OCI-LY3 (cell line): Measurements from ENCODE around the gene HIF3A.

ENCODE experiments used
- H2AFZ ChIP-seq: fragments of 200-600, 300-600 bp; shearing (Covaris generic); 2 replicates; pipeline ENCODE4 v1.6.0; 2014; ENCODE audit warnings: antibody characterized with exemption, low read depth, low read length
- H3K27ac ChIP-seq: fragments of 200-600, 300-600 bp; sonication (generic); 2 replicates; pipeline ENCODE4 v1.5.1; 2014; ENCODE audit warnings: mild to moderate bottlenecking, low read length, moderate library complexity, mixed read lengths
- H3K27me3 ChIP-seq: fragments of 200-600, 300-600 bp; sonication (generic); 2 replicates; pipeline ENCODE4 v1.6.1; 2014; ENCODE audit warnings: low read depth, low read length, mixed read lengths
- H3K36me3 ChIP-seq: fragments of 200-600, 300-600 bp; sonication (generic); replicated peaks from 2 replicates; pipeline ENCODE3; 2014; ENCODE audit warnings: low read depth, low read length, mixed read lengths
- H3K4me1 ChIP-seq: fragments of 300-600, 200-600 bp; sonication (generic); 2 replicates; pipeline ENCODE4 v1.6.1; 2014; ENCODE audit warnings: low read length, mixed read lengths
- H3K4me2 ChIP-seq: fragments of 200-600, 300-600 bp; sonication (generic); 2 replicates; pipeline ENCODE4 v1.6.1; 2014; ENCODE audit warnings: low read length, mixed read lengths
- H3K4me3 ChIP-seq: fragments of 300-600, 200-600 bp; sonication (generic); 2 replicates; pipeline ENCODE4 v1.5.1; 2014; ENCODE audit warnings: antibody characterized with exemption, mild to moderate bottlenecking, low read length, moderate library complexity
- H3K79me2 ChIP-seq: fragments of 300-600, 200-600 bp; shearing (Covaris generic); 2 replicates; pipeline ENCODE4 v1.6.1; 2014; ENCODE audit warnings: mild to moderate bottlenecking, low read length, mixed read lengths
- H3K9ac ChIP-seq: fragments of 300-600, 200-600 bp; shearing (Covaris generic); 2 replicates; pipeline ENCODE4 v1.6.0; 2014; ENCODE audit warnings: mild to moderate bottlenecking, low read length, moderate library complexity
- H3K9me3 ChIP-seq: fragments of 200-600, 300-600 bp; shearing (Covaris generic); 2 replicates; pipeline ENCODE4 v1.6.1; 2014; ENCODE audit warnings: low read length, mixed read lengths; ENCODE audit not compliant: insufficient read depth
- H4K20me1 ChIP-seq: fragments of 200-600, 300-600 bp; sonication (generic); 2 replicates; pipeline ENCODE4 v1.6.1; 2016; ENCODE audit warnings: low read length, mixed read lengths; ENCODE audit not compliant: insufficient read depth
- EZH2phosphoT487 ChIP-seq: fragments of 200-600 bp; shearing (Covaris generic); IDR thresholded peaks from 2 replicates; pipeline ENCODE4 v1.6.1; 2018; ENCODE audit warnings: antibody characterized with exemption, mixed run types, low read depth
- TF ChIP-seq, protein P1 (sequence below): fragments of 200-600, 300-600 bp; sonication (generic); IDR thresholded peaks from 2 replicates; pipeline ENCODE4 v1.5.1; 2014; ENCODE audit warnings: antibody characterized with exemption, low read length, low read depth

The HIF3A gene

DNA sequence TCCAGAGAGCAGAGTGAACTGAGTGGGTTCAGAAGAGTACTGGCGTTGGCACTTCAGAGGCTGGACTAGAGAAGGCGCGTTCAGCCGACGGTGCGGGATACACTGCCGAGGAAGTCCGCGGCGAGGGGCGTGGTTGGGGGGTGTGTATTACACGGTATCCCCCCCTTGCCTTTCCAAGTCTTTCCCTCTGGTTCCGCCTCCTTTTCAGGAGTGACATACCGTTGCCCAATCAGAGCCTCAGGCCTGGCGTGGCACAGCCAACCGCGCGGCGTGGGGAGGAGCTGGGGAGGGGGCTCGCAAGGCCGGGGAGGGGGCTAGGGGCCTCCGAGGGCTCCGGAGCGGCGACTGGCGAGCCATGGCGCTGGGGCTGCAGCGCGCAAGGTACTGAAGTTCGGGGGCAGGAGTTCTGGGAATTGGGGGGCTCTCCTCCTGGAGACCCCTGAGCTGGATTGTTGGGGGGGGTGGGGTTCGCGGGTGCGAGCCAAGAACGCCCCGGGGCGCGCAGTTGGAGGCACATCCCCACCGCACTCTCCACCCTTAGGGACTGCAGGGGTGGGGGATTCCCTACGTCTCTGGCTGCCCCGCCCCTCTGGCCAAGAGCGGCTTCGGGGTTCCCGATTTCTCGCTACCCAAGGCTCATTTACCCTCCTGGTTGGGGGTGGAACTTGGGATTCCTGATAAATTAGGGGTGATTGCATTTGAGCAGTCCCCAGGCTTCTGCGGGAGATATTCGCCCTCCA is at the start of gene HIF3A:
TSS of gene HIF3A (plus strand) at position 321 of the 740 bp plus-strand sequence. CDS start at position 356, 35 bp downstream.
- no peak within 1 kb of the TSS for H2AFZ ChIP-seq
- H3K4me3 ChIP-seq = no peak within 1 kb of the TSS

GRCh38 chr19:46250076-46250735 is 46.6 kb upstream of the HIF3A start:
- TF ChIP-seq EZH2phosphoT487 = no peak
- TF ChIP-seq, protein P1, sequence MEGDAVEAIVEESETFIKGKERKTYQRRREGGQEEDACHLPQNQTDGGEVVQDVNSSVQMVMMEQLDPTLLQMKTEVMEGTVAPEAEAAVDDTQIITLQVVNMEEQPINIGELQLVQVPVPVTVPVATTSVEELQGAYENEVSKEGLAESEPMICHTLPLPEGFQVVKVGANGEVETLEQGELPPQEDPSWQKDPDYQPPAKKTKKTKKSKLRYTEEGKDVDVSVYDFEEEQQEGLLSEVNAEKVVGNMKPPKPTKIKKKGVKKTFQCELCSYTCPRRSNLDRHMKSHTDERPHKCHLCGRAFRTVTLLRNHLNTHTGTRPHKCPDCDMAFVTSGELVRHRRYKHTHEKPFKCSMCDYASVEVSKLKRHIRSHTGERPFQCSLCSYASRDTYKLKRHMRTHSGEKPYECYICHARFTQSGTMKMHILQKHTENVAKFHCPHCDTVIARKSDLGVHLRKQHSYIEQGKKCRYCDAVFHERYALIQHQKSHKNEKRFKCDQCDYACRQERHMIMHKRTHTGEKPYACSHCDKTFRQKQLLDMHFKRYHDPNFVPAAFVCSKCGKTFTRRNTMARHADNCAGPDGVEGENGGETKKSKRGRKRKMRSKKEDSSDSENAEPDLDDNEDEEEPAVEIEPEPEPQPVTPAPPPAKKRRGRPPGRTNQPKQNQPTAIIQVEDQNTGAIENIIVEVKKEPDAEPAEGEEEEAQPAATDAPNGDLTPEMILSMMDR = no peak
- Histone ChIP-seq H3K4me1 (no peaks in the 10 kb centered on the region), H3K9ac (no peak overlapping the region), H3K79me2 (no peaks in the 10 kb centered on the region), H3K27ac (no peak overlapping the region), H3K36me3 (peaks cover 5% of the 10 kb centered on the region), H2AFZ (no peak overlapping the region), H3K9me3 (no peaks in the 10 kb centered on the region), H3K27me3 (no peaks in the 10 kb centered on the region), H4K20me1 (no peaks in the 10 kb centered on the region), H3K4me3 (no peak overlapping the region), H3K4me2 (no peak overlapping the region)

More for the DNA sequence above, at the start of gene HIF3A:
- Histone ChIP-seq H3K27me3 (peaks cover 11% of the 10 kb centered on the region; the same call in 1 of the 2 replicates), H3K9ac (no peak within 1 kb of the TSS), H3K27ac (no peak within 1 kb of the TSS), H4K20me1 (no peaks in the 10 kb centered on the region), H3K79me2 (no peaks in the 10 kb centered on the region), H3K9me3 (no peaks in the 10 kb centered on the region), H3K36me3 (no peaks in the 10 kb centered on the region), H3K4me1 (no peaks in the 10 kb centered on the region), H3K4me2 (no peak within 1 kb of the TSS)
- TF ChIP-seq, protein P1 = no peak
- TF ChIP-seq EZH2phosphoT487 = no peak

DNA sequence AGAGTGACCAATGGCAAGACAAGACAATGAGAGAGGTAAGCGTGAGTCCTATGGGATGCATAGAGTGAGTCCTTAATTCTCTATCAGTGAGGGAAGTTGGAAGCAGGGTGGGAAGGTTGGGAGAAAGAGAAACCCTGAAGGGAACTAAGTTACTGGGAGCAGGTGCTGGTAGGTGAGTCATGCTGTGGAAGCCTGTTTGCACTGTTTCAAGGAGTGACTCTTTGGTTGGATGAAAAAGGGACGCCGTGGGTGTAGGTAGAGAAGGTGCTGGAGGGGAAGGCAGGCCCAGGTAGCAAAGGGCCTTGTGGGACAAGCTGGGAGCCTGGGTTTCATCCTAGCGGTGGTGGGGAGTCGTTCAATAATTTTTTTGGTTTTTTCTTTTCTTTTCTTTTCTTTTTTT is 45.4 kb upstream of the HIF3A start:
- no peaks in the 10 kb centered on the region for H3K4me1 ChIP-seq
- H3K36me3 ChIP-seq = peaks cover 15% of the 10 kb centered on the region
- H3K4me3 ChIP-seq = no peak overlapping the region
- no peaks in the 10 kb centered on the region for H3K27me3 ChIP-seq
- peaks cover 4% of the 10 kb centered on the region; the same call in 1 of the 2 replicates for H4K20me1 ChIP-seq
- H3K79me2 ChIP-seq = no peaks in the 10 kb centered on the region
- no peak overlapping the region for H2AFZ ChIP-seq
- no peak overlapping the region for H3K9ac ChIP-seq
- TF ChIP-seq, protein P1 = no peak
- no peak for TF ChIP-seq EZH2phosphoT487
- no peak overlapping the region for H3K4me2 ChIP-seq
- H3K27ac ChIP-seq = no peak overlapping the region
- no peaks in the 10 kb centered on the region for H3K9me3 ChIP-seq

GRCh38 chr19:46254776-46255175 is 42.1 kb upstream of the HIF3A start:
- H3K9ac ChIP-seq = no peak overlapping the region
- TF ChIP-seq, protein P1 = no peak
- no peak for TF ChIP-seq EZH2phosphoT487
- H3K4me1 ChIP-seq = no peaks in the 10 kb centered on the region
- no peak overlapping the region for H3K27ac ChIP-seq
- H3K4me2 ChIP-seq = no peak overlapping the region
- peaks cover 4% of the 10 kb centered on the region; the same call in 1 of the 2 replicates for H4K20me1 ChIP-seq
- H3K36me3 ChIP-seq = peaks cover 16% of the 10 kb centered on the region
- H3K79me2 ChIP-seq = no peaks in the 10 kb centered on the region
- no peaks in the 10 kb centered on the region for H3K9me3 ChIP-seq
- no peak overlapping the region for H3K4me3 ChIP-seq
- H2AFZ ChIP-seq = no peak overlapping the region
- no peaks in the 10 kb centered on the region for H3K27me3 ChIP-seq
